Central memory CD8-positive, alpha-beta T cell (primary cell): ENCODE data around the gene NLGN1.

Experiments
- ATAC-seq: fragments of 150-1000 bp; cut with Tn5 transposase; replicated peaks from 2 replicates; pipeline ENCODE4 v1.10.0; 2022; ENCODE audit warnings: mild to moderate bottlenecking, moderate FRiP score, moderate number of reproducible peaks; ENCODE audit not compliant: poor library complexity, severe bottlenecking; ENCODE audit errors: extremely low read depth
- DNase-seq, 2 donors: peaks; one replicate each; pipeline ENCODE4 v3.0.0; 2021; ENCODE audit warnings: low spot score in 2 of 2
- H3K27ac Mint-ChIP-seq: one replicate; pipeline ENCODE4 v1.8.0; 2022; ENCODE audit warnings: low read depth, mild to moderate bottlenecking, moderate library complexity, mixed read lengths
- H3K27me3 Mint-ChIP-seq: one replicate; pipeline ENCODE4 v1.8.0; 2022; ENCODE audit warnings: mixed read lengths
- H3K36me3 Mint-ChIP-seq: one replicate; pipeline ENCODE4 v1.8.0; 2022; ENCODE audit warnings: mild to moderate bottlenecking, moderate library complexity, mixed read lengths; ENCODE audit not compliant: insufficient read depth
- H3K4me1 Mint-ChIP-seq: one replicate; pipeline ENCODE4 v1.8.0; 2022; ENCODE audit warnings: mixed read lengths
- H3K4me3 Mint-ChIP-seq: one replicate; pipeline ENCODE4 v1.8.0; 2022; ENCODE audit warnings: mild to moderate bottlenecking, moderate library complexity, mixed read lengths
- H3K9me3 Mint-ChIP-seq: one replicate; pipeline ENCODE4 v1.8.0; 2022; ENCODE audit warnings: mixed read lengths

Gene NLGN1

GRCh38 chr3:173745952-173746682, 348.6 kb downstream of the NLGN1 start:
- Mint-ChIP-seq H3K4me3 (no peak overlapping the region), H3K9me3 (peaks cover 16% of the 10 kb centered on the region), H3K27ac (no peak overlapping the region), H3K27me3 (no peaks in the 10 kb centered on the region), H3K4me1 (no peaks in the 10 kb centered on the region), H3K36me3 (no peaks in the 10 kb centered on the region)
- ATAC-seq: no peak
- no peak for DNase-seq

GRCh38 chr3:173747427-173747826, 349.9 kb downstream of the NLGN1 start:
- ATAC-seq: no peak
- no peaks in the 10 kb centered on the region for H3K4me1 Mint-ChIP-seq
- H3K4me3 Mint-ChIP-seq: no peak overlapping the region
- no peaks in the 10 kb centered on the region for H3K36me3 Mint-ChIP-seq
- no peaks in the 10 kb centered on the region for H3K27me3 Mint-ChIP-seq
- H3K9me3 Mint-ChIP-seq: peaks cover 11% of the 10 kb centered on the region
- no peak overlapping the region for H3K27ac Mint-ChIP-seq
- DNase-seq: no peak

GRCh38 chr3:173748105-173748504, 350.6 kb downstream of the NLGN1 start:
- Mint-ChIP-seq H3K27ac (no peak overlapping the region), H3K27me3 (no peaks in the 10 kb centered on the region), H3K36me3 (no peaks in the 10 kb centered on the region), H3K4me1 (no peaks in the 10 kb centered on the region), H3K4me3 (no peak overlapping the region), H3K9me3 (peaks cover 11% of the 10 kb centered on the region)
- ATAC-seq (no peak), DNase-seq (no peak)

DNA sequence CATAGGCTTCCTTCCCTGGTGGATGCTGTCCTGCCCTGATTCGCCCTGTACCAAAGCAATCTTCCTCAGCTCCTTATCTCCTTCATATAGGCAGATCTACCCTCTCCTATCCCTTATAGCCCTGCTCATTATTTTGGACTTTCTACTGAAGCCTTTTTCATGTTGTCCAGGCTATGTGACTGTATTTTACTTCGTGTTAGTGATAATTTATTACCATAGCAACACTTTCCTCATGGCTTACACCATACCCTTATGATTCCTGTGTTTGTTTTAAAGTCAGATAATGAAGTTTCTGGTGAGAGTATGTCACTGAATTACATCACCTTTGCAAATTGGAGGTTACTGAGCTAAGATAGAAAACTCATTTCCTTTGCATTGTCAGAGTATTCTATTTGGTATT, 352.6 kb downstream of the NLGN1 start:
- DNase-seq: no peak
- no peak overlapping the region for H3K4me3 Mint-ChIP-seq
- peaks cover 11% of the 10 kb centered on the region for H3K9me3 Mint-ChIP-seq

DNA sequence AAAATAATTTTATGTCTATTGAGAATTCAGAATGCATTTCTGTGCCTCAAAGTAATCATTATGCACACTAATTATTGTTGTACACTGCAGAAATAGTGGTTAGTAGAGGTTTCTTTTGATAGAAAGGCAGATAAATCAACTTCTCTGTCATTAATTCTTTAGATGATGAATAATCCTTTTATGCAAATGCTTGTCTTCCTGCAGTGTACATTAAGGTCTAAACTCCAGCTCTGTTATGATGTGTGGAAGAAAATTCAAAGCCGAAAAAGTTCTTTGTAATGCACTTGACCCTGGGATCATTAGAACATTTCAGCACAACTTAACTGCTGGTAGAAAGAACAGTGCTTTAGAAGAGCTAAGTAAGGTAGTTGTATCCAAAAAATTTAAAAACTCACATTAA, 353.0 kb downstream of the NLGN1 start:
- no peaks in the 10 kb centered on the region for H3K27me3 Mint-ChIP-seq
- DNase-seq: no peak

More for the DNA sequence above, 352.6 kb downstream of the NLGN1 start:
- no peaks in the 10 kb centered on the region for H3K4me1 Mint-ChIP-seq
- no peak overlapping the region for H3K27ac Mint-ChIP-seq
- H3K27me3 Mint-ChIP-seq: no peaks in the 10 kb centered on the region
- H3K36me3 Mint-ChIP-seq: no peaks in the 10 kb centered on the region
- no peak for ATAC-seq

GRCh38 chr3:173753593-173753992, 356.0 kb downstream of the NLGN1 start:
- Mint-ChIP-seq H3K36me3 (no peaks in the 10 kb centered on the region), H3K27ac (no peak overlapping the region), H3K27me3 (no peaks in the 10 kb centered on the region), H3K4me3 (no peak overlapping the region), H3K9me3 (peaks cover 6% of the 10 kb centered on the region), H3K4me1 (no peaks in the 10 kb centered on the region)
- ATAC-seq (no peak), DNase-seq (no peak)

More for the DNA sequence above, 353.0 kb downstream of the NLGN1 start:
- H3K9me3 Mint-ChIP-seq: peaks cover 11% of the 10 kb centered on the region
- no peak overlapping the region for H3K4me3 Mint-ChIP-seq
- H3K27ac Mint-ChIP-seq: no peak overlapping the region
- H3K36me3 Mint-ChIP-seq: no peaks in the 10 kb centered on the region
- no peaks in the 10 kb centered on the region for H3K4me1 Mint-ChIP-seq
- no peak for ATAC-seq

DNA sequence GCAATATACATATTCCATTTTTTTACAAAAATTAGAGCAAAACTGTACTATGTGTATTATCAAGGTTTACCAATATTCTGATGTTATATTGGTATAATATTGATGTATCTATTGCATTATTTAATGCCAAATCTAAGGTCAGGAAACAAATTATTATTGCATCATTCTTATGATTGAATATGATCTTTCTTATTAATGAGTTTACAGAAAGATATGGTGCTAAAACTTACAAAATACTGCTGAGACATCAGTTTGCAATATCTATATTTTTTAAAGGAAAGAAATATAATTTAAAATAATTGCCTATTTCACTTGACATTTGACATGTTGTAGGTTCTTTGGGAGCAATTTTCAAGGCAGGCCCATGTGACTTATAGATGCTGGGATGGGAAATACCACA, 357.6 kb downstream of the NLGN1 start:
- Mint-ChIP-seq H3K36me3 (no peaks in the 10 kb centered on the region), H3K4me3 (no peak overlapping the region), H3K27me3 (no peaks in the 10 kb centered on the region), H3K4me1 (no peaks in the 10 kb centered on the region), H3K27ac (no peak overlapping the region), H3K9me3 (peaks cover 1% of the 10 kb centered on the region)
- ATAC-seq: no peak
- no peak for DNase-seq

- H3K4me3 Mint-ChIP-seq: no peak overlapping the region
These were observed 363.6 kb downstream of the NLGN1 start for GRCh38 chr3:173761161-173761560.

GRCh38 chr3:173762501-173762900, 365.0 kb downstream of the NLGN1 start:
- Mint-ChIP-seq H3K36me3 (no peaks in the 10 kb centered on the region), H3K4me3 (no peak overlapping the region), H3K4me1 (no peaks in the 10 kb centered on the region), H3K27me3 (no peaks in the 10 kb centered on the region), H3K27ac (no peak overlapping the region), H3K9me3 (peaks cover 16% of the 10 kb centered on the region)
- DNase-seq (no peak), ATAC-seq (no peak)

More at GRCh38 chr3:173761161-173761560, 363.6 kb downstream of the NLGN1 start:
- DNase-seq (no peak), ATAC-seq (no peak)
- H3K27ac Mint-ChIP-seq: no peak overlapping the region
- no peaks in the 10 kb centered on the region for H3K36me3 Mint-ChIP-seq
- no peaks in the 10 kb centered on the region for H3K4me1 Mint-ChIP-seq
- H3K9me3 Mint-ChIP-seq: peaks cover 12% of the 10 kb centered on the region
- no peaks in the 10 kb centered on the region for H3K27me3 Mint-ChIP-seq

- no peak for DNase-seq
- Mint-ChIP-seq H3K4me3 (no peak overlapping the region), H3K9me3 (peaks cover 33% of the 10 kb centered on the region), H3K27ac (no peak overlapping the region), H3K27me3 (no peaks in the 10 kb centered on the region), H3K4me1 (no peaks in the 10 kb centered on the region), H3K36me3 (no peaks in the 10 kb centered on the region)
- ATAC-seq: no peak
These were observed 372.5 kb downstream of the NLGN1 start for GRCh38 chr3:173770011-173770410.

DNA sequence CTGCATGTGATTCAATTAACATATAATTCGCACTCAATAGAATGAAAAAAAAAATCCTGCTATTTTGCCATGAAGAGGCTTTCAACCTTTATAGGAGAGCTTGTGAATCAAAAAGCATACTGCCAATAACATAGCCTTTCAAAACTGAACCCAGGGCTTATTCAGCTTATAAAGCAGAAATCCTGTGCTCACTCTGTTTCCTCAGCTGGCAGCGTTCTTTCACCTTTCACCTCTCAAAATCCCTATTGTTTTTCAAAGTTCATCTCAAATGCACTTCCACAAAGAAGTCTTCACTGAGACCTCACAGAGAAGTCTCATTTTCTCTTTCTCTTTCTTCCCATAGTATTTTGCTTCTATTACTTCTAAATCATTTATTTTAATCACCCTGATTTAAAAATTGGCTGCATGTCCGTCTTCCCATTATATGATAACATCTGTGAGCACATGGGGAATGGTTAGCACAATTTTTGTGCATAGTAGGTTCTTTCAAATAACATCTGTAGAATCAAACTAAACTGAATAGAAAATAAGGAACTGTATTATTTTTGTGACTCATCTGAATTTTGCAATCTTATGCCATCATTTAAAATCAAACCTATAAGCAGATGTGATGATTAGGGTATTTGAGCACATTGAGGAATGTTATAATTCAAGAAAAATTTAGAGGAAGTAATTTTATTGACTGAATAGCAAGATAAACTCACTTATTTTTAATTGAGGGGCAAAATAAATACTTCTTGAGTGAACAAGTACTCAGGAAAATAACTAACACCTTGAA, 373.4 kb downstream of the NLGN1 start:
- no peaks in the 10 kb centered on the region for H3K36me3 Mint-ChIP-seq
- H3K4me1 Mint-ChIP-seq: no peaks in the 10 kb centered on the region
- H3K27me3 Mint-ChIP-seq: no peaks in the 10 kb centered on the region
- DNase-seq: no peak
- H3K9me3 Mint-ChIP-seq: peaks cover 33% of the 10 kb centered on the region
- no peak for ATAC-seq
- no peak overlapping the region for H3K27ac Mint-ChIP-seq
- no peak overlapping the region for H3K4me3 Mint-ChIP-seq

DNA sequence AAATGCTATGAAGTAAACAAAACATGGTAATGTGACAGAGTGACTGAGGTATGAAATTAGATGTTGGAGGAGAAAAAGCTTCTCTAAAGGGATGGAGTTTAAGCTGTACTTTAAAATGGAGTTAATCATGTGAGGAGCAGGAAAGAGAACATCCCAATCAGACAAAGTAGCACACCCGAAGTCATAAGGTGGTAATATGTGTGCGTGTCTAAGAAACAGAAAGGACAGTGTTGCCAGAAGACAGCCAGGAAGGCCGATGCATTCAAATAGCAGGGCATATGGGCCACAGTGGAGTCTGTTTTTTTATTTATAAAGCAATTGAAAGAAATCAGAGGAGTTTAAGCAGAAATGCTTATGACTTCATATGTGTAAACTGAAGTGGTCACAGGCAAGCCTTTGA, 376.3 kb downstream of the NLGN1 start:
- ATAC-seq: no peak

GRCh38 chr3:173774294-173774693, 376.8 kb downstream of the NLGN1 start:
- H3K27me3 Mint-ChIP-seq: no peaks in the 10 kb centered on the region
- peaks cover 25% of the 10 kb centered on the region for H3K9me3 Mint-ChIP-seq
- DNase-seq (no peak), ATAC-seq (no peak)
- no peak overlapping the region for H3K27ac Mint-ChIP-seq
- no peak overlapping the region for H3K4me3 Mint-ChIP-seq
- no peaks in the 10 kb centered on the region for H3K4me1 Mint-ChIP-seq
- no peaks in the 10 kb centered on the region for H3K36me3 Mint-ChIP-seq

More for the DNA sequence above, 376.3 kb downstream of the NLGN1 start:
- H3K27me3 Mint-ChIP-seq: no peaks in the 10 kb centered on the region
- DNase-seq: no peak
- no peaks in the 10 kb centered on the region for H3K4me1 Mint-ChIP-seq
- H3K27ac Mint-ChIP-seq: no peak overlapping the region
- no peak overlapping the region for H3K4me3 Mint-ChIP-seq
- H3K36me3 Mint-ChIP-seq: no peaks in the 10 kb centered on the region
- peaks cover 28% of the 10 kb centered on the region for H3K9me3 Mint-ChIP-seq
